Measurements from ENCODE around the gene MED4. TPM values are rescaled to one million over a fixed set of nuclear protein-coding genes. Genes with fewer than 3 reads are reported as not detected.

The MED4 gene
- polyA plus RNA-seq, 1 donor, result 52.3 TPM

DNA sequence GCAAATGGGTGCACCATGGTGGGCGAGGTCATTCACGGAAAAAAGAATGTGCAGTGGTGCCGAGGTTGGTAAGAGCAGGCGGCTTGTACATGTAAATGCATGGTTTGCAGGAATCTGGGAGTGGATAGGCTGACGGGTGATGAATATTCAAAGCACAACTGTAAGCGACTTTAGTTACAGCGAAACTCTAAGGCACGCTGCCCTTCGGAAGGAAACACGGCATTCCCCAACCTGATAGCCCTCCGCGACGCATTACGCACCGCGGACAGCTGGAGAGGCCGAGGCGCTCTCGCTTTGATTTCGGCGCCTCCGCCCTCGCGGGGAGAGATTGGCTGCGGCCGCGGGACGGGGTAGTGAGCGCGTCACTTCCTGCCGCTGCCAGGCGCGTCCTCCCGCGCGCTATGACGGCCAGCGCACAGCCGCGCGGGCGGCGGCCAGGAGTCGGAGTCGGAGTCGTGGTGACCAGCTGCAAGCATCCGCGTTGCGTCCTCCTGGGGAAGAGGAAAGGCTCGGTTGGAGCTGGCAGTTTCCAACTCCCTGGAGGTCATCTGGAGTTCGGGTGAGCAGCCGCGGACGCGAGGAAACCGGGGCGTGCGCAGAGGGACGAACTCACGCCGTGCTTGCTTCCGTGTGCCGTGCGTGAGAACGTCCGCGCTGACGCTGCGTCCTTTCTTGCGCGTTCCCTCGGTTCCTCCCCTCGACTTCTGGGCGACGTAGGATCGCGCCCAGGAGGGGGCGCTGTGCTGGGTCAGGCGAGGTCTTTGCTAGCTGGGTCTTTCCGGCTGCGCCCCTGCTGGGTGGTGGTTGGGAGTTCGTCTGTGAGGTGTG is 57.3 kb downstream of the MED4 start, which contains the start of gene NUDT15:
Gene NUDT15, plus strand, starts transcription at position 381 of the 828 bp plus-strand sequence. Its CDS starts 21 bp downstream, at position 402.
- peak; percentile 95 for DNase-seq (ENCODE audit: low read depth)

DNA sequence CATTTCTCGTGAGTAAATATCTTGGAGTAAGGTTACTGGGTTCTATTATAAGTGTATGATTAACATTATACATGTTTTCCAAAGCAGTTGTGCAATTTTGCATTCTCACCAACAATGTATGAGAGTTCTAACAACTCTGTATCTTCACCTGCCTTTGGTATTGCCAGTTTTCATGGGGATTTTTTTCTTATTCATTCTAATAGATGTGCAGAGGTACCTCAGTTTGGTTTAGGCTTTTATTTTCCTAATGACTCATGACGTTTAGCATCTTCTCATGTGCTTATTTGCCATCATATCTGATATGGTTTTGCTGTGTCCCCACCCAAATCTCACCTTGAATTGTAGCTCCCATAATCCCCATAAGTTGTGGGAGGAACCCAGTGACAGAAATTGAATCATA is 65.0 kb downstream of the MED4 start:
- DNase-seq (ENCODE audit: low read depth), result no peak

DNA sequence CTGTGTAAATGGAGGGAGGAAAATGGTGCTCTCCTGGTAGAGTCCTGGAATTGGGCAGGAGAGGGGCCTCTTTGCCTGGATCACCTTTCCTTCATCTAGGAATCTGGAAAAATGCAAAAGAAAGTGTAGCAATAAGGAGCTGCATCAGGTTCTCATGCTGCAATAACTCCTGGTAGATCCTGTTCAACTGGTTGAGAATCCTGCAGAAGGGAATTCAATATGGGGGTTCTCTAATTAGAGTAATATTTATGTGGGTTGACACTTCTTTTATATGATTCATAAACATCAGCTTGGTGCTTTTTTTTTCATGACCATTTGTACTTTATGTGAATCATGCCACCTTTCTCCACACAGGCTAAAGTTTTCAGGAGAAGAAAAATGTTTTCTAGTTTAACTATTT is 66.8 kb downstream of the MED4 start:
- DNase-seq (ENCODE audit: low read depth), result no peak

Other genes starting within 250 kb of the MED4 start
- gene SUCLA2, start 93.8 kb downstream of the MED4 start, polyA plus RNA-seq (ENCODE audit: insufficient read length), result 68.4 TPM
- gene NUDT15, start 57.4 kb downstream of the MED4 start, polyA plus RNA-seq (ENCODE audit: insufficient read length), result 11.7 TPM
- gene ITM2B, start 138.1 kb upstream of the MED4 start, polyA plus RNA-seq (ENCODE audit: insufficient read length), result 292 TPM
- 59.2 TPM for gene RB1, start 208.6 kb upstream of the MED4 start, polyA plus RNA-seq (ENCODE audit: insufficient read length)

All from forelimb muscle (tissue), 1 donor.